GM19438 (cell line): Measurements from ENCODE around the gene CLEC7A.

Source experiments
- ATAC-seq: cut with Tn5 transposase; IDR thresholded peaks from one replicate; pipeline ENCODE4 v1.9.1; 2021; ENCODE audit warnings: low read depth; ENCODE audit not compliant: unreplicated experiment

Gene CLEC7A

DNA sequence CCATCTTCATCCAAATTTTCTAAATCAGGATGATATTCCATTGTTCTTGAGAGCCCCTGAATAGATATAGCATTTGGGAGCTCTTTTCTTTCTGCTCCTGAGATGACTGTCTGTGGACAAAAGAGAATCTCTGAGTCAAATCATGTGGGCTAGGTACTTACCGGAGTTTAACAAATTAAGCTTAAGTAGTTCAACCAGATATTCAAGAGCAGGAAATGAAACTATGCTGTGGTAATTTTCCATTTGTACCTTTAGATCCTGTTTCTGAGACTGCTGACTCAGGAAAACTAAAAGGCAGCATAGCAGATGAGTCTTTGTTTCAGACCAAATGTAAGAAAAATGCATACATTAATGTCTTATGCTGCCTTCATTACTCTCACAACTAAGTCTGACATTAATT, at the start of gene CLEC7A:
Gene CLEC7A, minus strand, starts transcription at position 158 of the 400 bp plus-strand sequence. Its CDS starts 117 bp downstream, at position 41.
- peak; percentile 86 for ATAC-seq

DNA sequence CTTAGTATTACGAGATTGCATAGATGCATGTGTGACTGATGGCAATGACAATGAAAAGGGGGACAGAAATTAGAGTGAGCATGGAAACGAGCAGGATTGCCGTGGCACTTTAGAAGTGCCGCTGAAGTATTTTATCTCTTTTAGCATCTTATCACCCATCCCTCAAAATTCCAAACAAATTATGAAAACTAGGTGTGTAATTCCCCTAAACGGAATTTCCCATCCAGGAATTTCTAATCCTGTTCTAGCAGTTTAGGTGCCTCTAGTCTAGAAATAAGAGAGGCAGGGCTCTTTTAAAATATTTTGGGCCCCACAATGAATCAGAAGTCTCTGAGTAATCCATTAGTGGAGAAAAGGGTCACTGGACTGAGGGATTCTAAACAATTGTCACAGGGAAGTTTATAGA, 49.8 kb upstream of the CLEC7A start:
- ATAC-seq: no peak

DNA sequence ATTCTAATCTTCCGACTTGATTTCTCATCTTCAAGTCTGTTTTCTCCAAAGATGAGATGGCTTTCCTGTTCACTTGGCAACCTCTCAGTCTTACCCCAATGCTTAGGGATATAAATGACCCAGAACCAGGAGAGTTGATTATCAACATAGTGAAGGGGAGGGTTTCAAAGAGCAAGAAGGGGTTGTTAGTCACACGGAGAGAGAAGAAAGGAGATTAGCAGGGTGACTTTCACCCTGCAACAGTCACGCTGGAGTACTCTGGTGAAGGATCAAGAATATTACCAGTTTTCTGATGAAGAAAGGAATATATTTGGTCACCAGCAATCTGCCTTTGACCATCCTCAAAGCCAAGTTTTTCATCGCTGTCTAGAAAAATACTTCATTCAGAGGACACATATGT, 48.8 kb upstream of the CLEC7A start, which contains the start of gene TMEM52B:
Gene TMEM52B, plus strand, starts transcription at position 212 of the 400 bp plus-strand sequence. CDS start 543 bp downstream, outside the sequence.
- ATAC-seq: no peak

DNA sequence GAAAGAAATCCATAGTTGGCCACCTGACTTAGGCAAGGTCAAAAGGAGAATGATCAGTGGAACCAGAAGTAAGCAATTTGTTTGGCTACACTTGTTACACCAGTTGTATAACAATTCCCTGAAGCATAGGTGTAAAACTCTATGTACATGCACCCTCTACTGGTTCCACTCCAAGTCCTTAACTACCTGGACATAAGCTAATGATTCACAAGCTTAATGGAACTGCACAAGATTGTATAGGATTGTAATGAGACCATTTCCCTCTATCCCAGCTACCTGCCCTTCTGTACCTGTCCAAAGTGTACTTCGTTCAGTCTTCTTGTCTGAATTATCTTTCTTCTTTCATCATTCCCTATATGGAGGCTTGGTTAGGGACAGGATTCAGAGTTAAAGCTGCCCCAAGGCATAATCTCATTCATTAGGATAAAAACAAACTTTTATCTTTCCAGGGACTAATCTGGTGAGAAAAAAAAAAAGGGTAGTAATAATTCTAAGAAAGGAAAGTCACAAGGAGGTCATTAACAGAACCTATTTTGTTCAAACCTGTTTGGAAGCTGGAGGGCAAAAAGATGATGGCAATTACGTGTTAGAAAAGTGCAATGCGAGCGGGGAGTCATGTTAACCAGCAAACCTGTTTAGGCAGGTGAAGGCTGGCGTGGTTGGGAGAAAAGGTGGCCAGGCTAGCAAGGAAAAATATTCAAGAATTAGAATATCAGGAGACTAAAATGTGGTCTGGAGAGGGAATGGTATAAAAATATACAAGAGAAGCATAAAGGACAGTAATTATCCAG, 46.0 kb upstream of the CLEC7A start:
- ATAC-seq: no peak

DNA sequence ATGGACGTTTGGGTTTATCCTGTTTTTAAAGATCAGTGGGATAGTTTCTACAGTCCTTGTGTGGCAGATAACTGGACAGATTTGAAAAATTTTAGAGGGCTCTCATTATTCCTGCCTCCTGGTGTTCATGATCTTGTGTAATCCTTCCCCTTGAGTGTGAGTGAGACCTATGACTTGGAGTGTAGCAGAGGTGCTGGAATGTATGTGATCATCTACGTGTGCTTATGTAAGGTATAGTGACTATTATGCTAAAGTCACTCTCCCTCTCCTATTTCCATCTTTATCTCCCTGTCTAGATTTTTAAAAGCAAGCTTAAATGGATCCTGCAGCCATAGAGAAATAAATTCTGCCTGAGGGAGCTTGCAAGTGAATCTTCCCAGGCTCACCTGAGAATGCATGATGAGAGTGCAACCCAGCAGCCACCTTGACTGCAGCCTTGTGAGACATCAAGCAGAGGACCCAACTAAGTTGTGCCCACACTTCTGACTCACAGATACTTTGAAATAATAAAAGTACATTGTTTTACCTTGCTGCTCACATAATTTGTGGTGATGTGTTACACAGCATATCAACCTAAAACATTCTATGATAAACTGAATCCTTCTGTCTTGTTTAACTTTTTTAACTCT, 45.1 kb upstream of the CLEC7A start:
- no peak for ATAC-seq

DNA sequence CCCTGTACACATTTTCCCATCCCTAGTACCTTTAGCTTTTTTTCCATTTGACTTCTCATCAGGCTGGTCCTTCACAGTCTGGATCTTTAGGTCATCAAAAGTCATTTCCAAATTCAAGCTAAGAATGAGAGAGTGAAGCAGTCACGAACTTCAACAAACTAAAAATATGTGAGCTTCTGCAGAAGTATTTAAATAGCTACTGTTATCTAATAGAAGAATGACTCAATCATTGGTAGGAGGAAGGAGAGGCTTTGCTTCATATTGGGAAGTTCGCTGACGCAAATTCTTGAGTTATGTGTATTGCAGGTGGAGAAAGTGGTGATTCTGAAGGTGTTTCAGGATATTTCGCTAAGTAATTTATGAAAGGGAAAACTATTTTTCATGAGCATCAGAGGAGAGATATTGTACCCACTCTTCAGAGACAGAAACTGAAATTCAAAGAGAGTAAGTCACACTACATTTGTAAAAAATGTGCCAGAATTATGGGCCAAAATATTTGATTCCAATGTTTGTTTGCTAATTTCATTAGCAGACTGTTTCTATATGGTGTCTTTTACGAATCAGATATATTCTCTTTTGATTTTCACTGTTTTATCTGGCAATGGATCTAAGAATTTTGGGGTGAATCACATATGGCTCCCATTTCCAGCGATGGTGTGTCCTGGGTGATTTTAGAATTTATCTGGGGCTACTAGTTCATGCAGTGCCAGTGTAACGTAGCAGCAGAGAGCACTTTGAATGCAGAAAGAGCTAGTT, 42.2 kb upstream of the CLEC7A start, which contains the start of gene OLR1:
Gene OLR1, minus strand, starts transcription at position 160 of the 756 bp plus-strand sequence. Its CDS starts 55 bp downstream, at position 105.
- no peak for ATAC-seq

DNA sequence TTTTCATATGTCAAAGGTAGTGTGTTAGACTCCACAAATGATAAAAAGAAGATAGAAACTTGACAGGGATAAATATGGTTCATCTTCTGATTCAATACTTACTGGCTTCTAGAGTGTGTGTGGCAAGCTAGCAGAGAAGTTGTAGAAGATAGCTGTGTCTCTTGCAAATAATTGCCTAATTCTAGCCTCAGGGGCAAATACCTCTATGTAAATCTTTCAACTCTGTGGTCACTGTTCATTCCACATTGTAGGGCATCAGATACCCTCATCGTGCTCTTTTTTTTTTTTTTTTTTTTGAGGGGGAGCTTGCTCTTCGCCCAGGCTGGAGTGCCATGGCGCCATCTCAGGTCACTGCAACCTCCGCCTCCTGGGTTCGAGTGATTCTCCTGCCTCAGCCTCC, 40.2 kb upstream of the CLEC7A start:
- no peak for ATAC-seq

DNA sequence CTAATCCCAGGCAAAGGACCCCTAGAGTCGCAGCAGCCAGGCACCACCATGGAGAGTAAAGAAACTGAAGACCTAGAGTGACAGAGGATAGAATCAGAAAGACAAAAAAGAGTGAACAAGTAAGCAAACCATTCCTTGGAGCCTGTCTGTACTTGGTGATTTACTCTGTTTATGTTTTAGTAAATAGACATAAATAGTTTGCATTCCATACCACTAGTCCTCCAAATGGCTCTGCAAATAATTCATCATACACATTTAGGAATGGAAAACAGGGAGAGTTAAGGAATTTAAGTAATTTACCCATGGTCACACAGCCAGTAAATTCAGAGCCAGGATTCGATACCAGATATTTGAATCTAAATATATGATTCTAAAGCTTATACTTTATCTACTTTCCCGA, 39.1 kb upstream of the CLEC7A start:
- no peak for ATAC-seq

DNA sequence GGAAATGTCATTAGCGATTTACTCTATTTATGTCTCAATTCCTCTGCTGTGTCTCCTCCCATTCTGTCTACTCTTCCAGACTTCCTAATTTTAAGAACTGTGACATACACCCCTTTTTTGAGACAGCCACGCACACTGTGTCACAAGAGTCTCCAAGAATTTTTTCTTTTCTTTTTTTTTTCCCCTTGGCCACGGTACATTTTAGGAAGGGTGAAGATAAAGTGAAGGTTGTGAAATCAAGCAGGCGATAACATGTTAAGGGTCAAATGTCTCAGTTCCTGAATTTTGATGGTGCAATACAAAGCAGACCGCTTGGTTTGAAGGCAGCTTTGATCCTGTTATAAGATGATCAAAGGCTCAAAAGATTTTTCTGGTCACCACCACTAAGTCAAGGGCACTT, 37.6 kb upstream of the CLEC7A start:
- no peak for ATAC-seq

DNA sequence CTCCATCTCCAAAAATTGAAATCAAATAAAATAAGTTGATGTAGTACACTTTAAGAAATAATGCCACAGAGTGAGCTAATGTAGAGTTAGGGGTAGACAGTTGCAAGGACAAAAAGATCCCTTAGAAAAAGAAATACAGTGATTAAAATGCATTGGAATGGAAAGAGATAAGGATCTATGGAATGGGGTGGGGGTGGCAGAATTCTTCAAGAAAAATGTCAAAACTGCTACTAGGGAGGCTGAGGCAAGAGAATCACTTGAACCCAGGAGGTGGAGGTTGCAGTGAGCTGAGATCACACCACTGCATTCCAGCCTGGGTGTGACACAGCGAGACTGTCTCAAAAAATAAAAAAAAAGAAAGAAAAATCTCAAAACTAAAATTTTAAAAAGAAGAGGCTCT, 35.4 kb upstream of the CLEC7A start:
- no peak for ATAC-seq

DNA sequence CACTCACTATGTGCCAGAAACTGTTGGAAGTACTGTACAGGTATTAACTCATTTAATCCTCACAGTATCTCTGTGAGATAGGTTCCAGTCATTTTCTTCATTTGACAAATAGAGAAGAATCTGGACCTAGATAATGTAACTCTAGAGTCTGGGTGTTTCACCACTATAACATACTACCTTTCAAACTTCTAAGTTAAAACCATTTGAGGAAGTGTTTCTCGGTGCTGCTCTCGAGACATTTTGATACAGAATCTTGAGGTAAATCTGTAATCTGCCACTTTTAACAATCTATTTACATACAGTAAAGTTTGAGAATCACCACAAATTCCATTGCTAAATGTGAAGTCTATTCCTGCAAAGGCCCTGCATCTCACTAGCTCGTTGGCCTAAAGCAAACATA, 33.1 kb upstream of the CLEC7A start:
- no peak for ATAC-seq

DNA sequence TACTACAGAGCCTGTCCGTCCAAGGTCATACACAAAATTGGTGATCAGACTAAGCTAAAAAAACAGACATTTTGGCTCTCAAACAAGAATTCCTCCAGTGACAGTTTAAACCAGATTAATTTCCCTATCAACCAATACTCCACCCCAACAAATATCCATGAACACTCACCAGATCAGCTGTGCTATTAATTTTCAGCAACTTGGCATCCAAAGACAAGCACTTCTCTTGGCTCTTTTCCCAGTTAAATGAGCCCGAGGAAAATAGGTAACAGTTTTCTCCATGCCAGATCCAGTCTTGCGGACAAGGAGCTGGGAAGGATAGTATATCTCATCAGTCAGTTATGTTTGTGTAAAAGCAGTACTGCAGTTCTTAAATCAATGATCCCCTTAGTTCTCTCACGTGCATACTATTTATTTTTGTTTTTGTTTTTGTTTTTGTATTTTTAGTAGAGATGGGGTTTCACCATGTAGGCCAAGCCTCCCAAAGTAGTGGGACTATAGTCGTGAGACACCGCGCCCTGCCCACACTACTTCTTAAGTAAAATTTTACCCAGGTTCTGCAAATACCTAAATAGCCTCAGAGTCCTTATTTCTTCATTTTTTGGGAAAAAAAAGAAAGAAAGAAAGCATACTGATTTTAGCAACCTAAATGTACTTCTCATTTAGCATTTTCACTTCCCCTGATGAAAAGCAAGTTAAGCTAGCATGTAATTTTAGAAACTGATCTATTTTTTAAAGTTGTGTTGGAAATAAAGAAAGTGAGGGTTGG, 30.8 kb upstream of the CLEC7A start:
- ATAC-seq: no peak

DNA sequence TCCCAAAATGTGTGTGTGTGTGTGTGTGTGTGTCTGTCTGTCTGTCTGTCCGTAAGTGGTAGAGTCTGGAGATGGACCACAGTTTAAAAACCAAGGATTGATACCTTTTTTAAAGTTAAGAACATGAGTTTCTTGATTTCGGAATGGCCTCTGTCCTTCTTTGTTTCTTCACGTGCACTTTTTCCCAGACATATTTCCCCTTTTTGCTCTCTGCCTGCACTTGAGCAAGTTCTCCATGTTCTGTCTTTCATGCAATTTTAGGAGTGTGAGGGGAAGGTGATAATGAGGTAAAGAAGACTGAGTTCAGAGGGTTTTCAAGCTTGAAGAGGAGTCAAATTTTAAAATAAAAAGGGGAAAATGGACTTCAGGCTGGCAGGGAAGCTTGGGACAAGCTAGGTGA, 29.3 kb upstream of the CLEC7A start:
- ATAC-seq: no peak

DNA sequence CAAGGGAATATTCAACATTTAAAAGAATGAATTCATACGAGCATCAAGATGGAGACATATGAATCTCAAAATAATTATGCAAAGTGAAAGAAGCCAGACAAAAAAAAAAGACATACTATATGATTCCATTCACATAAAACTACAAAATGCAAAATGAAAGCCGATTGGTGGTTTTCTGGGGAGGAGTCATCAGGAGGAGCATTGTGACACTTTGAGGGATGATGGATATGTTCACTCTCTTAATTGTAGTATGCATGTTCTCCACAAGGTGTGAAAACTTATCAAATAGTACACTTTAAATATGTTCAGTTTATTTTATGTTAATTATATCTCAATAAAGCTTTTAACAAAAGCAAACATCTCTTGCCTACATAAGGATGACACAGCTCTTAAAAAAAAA, 28.4 kb upstream of the CLEC7A start:
- ATAC-seq: no peak

DNA sequence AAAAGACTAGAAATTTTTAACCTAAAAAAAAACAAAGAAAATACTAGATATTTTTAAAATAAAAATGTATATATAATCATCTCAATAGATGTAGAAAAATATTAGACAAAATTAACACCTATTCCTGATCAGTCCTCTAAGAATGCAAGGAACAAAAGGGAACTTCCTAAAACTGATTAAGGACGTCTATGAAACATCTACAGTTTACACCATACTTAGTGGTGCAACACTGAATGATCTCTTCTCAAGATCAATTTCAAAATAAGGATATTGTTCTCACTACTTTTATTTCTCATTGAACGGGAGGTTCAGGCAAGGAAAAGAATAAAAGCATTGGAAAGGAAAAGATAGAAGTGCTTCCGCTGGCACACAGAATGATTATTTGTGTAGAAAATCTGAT, 26.0 kb upstream of the CLEC7A start:
- ATAC-seq: no peak

DNA sequence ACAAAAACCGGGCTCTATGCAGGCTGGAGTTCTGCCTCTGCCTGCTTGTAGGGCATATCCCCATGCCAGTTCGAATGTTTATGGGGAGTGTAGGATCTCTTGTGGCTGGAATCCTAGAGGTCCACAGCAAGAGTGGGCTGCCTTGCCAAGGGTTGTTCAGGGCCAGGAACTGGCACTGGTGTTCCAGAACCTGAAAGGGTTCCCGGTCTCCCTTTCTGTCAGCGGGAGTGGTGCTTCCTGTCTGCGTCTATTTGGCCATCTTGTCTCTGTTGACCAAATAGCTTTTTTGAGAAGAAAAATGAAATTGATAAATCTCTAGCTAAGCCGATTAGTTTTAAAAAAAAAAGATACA, 24.1 kb upstream of the CLEC7A start:
- no peak for ATAC-seq

DNA sequence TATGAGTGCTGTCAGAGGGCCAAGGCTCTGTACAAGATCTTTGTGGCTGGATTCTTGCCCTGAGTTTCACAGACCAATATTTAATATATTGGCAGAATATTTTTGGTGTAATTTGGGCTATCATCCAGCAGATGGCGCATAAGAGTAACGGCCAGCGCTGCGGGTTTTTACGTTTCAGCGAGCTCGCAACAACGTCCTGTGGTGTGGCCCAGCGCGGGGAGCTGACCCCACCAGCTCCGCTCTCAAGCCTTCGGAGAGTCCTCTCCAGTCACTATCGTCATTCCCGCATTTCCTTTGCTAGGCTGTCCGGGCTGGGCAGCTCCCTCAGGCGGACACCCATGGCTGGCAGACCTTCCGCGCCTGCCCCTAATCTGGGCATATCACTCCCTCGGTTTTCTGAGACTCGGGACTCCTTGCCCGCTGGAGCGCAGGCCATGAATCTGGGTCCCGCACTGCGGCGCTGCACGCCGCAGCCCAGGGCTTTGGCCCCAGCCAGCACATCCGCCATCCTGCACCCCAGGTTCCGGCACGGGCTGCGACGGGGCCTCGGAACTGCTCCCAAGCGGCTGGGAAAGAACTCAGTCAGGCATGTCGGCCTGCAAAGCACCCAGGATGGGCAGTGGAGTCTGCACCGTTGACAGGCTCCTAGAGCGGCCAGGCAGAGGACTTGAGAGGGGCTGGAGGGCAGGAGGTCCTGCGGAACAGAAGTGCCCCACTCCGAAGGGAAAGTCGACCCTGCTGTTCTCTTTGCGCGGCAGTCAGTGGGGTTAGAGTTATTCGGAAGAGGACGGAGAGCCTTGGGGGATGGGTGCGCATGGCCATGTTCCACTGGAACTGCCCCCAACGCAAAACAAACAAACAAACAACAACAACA, 23.5 kb upstream of the CLEC7A start:
- peak; percentile 62 for ATAC-seq

DNA sequence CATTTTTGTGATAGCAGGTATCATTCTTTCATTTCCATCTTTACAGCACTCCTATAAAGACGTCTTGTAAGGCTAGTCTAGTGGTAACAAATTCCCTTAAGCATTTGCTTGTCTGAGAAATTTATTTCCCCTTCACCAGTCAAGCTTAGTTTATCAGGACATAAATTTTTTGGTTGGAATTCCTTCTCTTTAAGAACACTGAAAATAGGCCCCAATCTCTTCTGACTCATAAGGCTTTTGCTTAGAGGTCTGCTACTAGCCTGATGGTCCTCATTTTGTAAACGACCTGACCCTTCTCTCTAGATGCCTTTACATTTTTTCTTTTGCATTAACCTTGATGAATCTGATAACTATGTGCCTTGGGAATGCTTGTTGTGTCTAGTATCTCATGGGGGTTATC, 21.6 kb upstream of the CLEC7A start:
- no peak for ATAC-seq

DNA sequence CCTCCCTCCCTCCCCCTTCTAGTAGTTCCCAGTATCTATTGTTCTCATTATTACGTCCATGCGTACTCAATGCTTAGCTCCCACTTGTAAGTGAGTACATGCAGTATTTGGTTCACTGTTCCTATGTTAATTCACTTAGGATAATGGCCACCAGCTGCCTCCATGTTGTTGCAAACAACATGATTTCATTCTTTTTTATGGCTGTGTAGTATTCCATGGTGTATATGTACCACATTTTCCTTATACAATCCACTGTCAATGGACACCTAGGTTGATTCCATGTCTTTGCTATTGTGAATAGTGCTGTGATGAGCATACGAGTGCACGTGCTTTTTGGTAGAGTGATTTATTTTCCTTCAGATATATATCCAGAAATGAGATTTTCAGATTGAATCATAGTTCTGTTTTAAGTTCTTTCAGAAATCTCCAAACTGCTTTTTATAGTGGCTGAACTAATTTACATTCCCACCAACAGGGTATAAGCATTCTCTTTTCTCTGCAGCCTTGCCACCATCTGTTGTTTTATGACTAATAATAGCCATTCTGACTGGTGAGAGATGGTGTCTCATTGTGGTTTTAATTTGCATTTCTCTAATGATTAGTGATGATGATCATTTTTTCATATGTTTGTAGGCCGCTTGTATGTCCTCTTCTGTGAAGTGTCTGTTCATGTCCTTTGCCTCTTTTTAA, 17.9 kb upstream of the CLEC7A start:
- ATAC-seq: no peak
